H1 (cell line): ENCODE data around the gene NAGS. TPM values are rescaled to one million over a fixed set of nuclear protein-coding genes. Genes with fewer than 3 reads are reported as not detected.
"Not testable (repeated sequence)": the region's sequence is repeated elsewhere in the genome, so short reads cannot be mapped to it uniquely, and the experiment has no call there.

ENCODE experiments used
- CTCF ChIA-PET: fragments of 300-600 bp; sonication (Branson Sonifier 250); formaldehyde crosslinking; loops from one replicate; lab custom pipeline; 2021; ENCODE audit not compliant: partially characterized antibody; lab: Charles Lee
- POLR2A ChIA-PET: fragments of 300-600 bp; sonication (Branson Sonifier 250); formaldehyde crosslinking; loops from one replicate; lab custom pipeline; 2021; ENCODE audit warnings: inconsistent platforms; ENCODE audit not compliant: partially characterized antibody; lab: Charles Lee
- DNase-seq, 2 experiments: peaks; one replicate each; pipeline versions ENCODE4 v3.0.0 to v3.0.0-alpha.2; 2010 to 2022; ENCODE audit warnings: low spot score in 2 of 2, low read depth in 1 of 2, mixed read lengths in 1 of 2
- FAIRE-seq: peaks from 2 replicates; lab custom pipeline; 2011; peaks lifted over from hg19 to GRCh38; lab: Jason Lieb, UNC
- H2AFZ ChIP-seq: 2 replicates; pipeline ENCODE4 v1.8.1; 2012; ENCODE audit warnings: low read length, inconsistent platforms
- H2AK5ac ChIP-seq: 2 replicates; pipeline ENCODE4 v1.6.1; 2013; ENCODE audit warnings: low read depth, low read length
- H2BK120ac ChIP-seq: replicated peaks from 2 replicates; pipeline ENCODE3; 2013; ENCODE audit warnings: low read depth, low read length, inconsistent platforms
- H2BK12ac ChIP-seq: 2 replicates; pipeline ENCODE4 v1.6.1; 2013; ENCODE audit warnings: low read depth, low read length
- H2BK15ac ChIP-seq: 2 replicates; pipeline ENCODE4 v1.6.1; 2013; ENCODE audit warnings: low read length
- H2BK20ac ChIP-seq: 2 replicates; pipeline ENCODE4 v1.6.1; 2013; ENCODE audit warnings: low read length
- H2BK5ac ChIP-seq: 2 replicates; pipeline ENCODE4 v1.6.1; 2013; ENCODE audit warnings: low read depth, low read length
- H3K14ac ChIP-seq: 2 replicates; pipeline ENCODE4 v1.6.1; 2013; ENCODE audit warnings: inconsistent platforms; ENCODE audit not compliant: insufficient read length
- H3K18ac ChIP-seq: 2 replicates; pipeline ENCODE4 v1.6.1; 2013; ENCODE audit warnings: low read length; ENCODE audit errors: extremely low read depth
- H3K23ac ChIP-seq: 2 replicates; pipeline ENCODE4 v1.6.1; 2013; ENCODE audit warnings: inconsistent platforms; ENCODE audit not compliant: insufficient read length
- H3K23me2 ChIP-seq: 2 replicates; pipeline ENCODE4 v1.6.1; 2013; ENCODE audit warnings: low read depth, low read length
- H3K27ac ChIP-seq: 2 replicates; pipeline ENCODE4 v1.6.1; 2011; ENCODE audit warnings: low read depth, low read length, inconsistent platforms
- H3K27me3 ChIP-seq, 4 experiments: replicated peaks in 1 of 4; 1 replicate in 1 of 4; 2 replicates in 3 of 4; pipeline versions ENCODE4 v1.6.1 to v1.8.1; 2011 to 2013; ENCODE audit warnings: low read length in 3 of 4, mild to moderate bottlenecking in 3 of 4, inconsistent platforms in 2 of 4, mixed read lengths in 2 of 4, moderate library complexity in 1 of 4; ENCODE audit not compliant: control insufficient read depth in 3 of 4, insufficient read depth in 3 of 4; ENCODE audit errors: extremely low read depth in 1 of 4
- H3K36me3 ChIP-seq, 4 experiments: 2 replicates each; pipeline versions ENCODE4 v1.6.1 to v1.8.1; 2011 to 2013; ENCODE audit warnings: mild to moderate bottlenecking in 4 of 4, low read length in 3 of 4, moderate library complexity in 2 of 4, control low read depth in 1 of 4, inconsistent platforms in 1 of 4; ENCODE audit not compliant: insufficient read depth in 4 of 4, control insufficient read depth in 2 of 4
- H3K4ac ChIP-seq: replicated peaks from 2 replicates; pipeline ENCODE3; 2013; ENCODE audit warnings: low read length, low read depth, mixed read lengths, inconsistent platforms; ENCODE audit not compliant: insufficient read length
- H3K4me1 ChIP-seq, 4 experiments: replicated peaks in 1 of 4; 1 replicate in 1 of 4; 2 replicates in 3 of 4; pipeline versions ENCODE4 v1.6.1 to v1.8.1; 2011 to 2013; ENCODE audit warnings: low read length in 3 of 4, inconsistent platforms in 2 of 4, mixed read lengths in 1 of 4; ENCODE audit not compliant: insufficient read depth in 4 of 4, control insufficient read depth in 3 of 4
- H3K4me2 ChIP-seq, 2 experiments: 2 replicates each; pipeline versions ENCODE4 v1.6.1 to v1.8.1; 2011 to 2013; ENCODE audit warnings: low read depth in 2 of 2, low read length in 2 of 2, control low read depth in 1 of 2, inconsistent platforms in 1 of 2, mild to moderate bottlenecking in 1 of 2; ENCODE audit not compliant: insufficient read depth in 1 of 2
- H3K4me3 ChIP-seq, 4 experiments: fragments of 200-600, 300-600 bp in 1 of 4; sonication (generic), shearing (Covaris generic), sonication (Bioruptor Twin) in 1 of 4; 2 replicates each; pipeline versions ENCODE4 v1.5.1 to v1.8.1; 2011 to 2016; ENCODE audit warnings: low read length in 4 of 4, low read depth in 3 of 4, control low read depth in 2 of 4, inconsistent platforms in 2 of 4, mild to moderate bottlenecking in 2 of 4, mixed read lengths in 1 of 4, moderate library complexity in 1 of 4; ENCODE audit not compliant: insufficient read depth in 2 of 4; ENCODE audit errors: extremely low read depth in 1 of 4
- H3K56ac ChIP-seq: replicated peaks from 2 replicates; pipeline ENCODE3; 2013; ENCODE audit warnings: low read depth, mild to moderate bottlenecking, mixed read lengths, low read length, inconsistent platforms; ENCODE audit not compliant: insufficient read length
- H3K79me1 ChIP-seq: 2 replicates; pipeline ENCODE4 v1.6.1; 2013; ENCODE audit warnings: low read depth, low read length, control low read depth
- H3K79me2 ChIP-seq, 2 experiments: 2 replicates each; pipeline versions ENCODE4 v1.6.1 to v1.8.1; 2012 to 2013; ENCODE audit warnings: low read length in 2 of 2, mild to moderate bottlenecking in 2 of 2, inconsistent platforms in 1 of 2; ENCODE audit not compliant: insufficient read depth in 2 of 2, control insufficient read depth in 1 of 2
- H3K9ac ChIP-seq, 4 experiments: replicated peaks in 1 of 4; 1 replicate in 1 of 4; 2 replicates in 3 of 4; pipeline versions ENCODE4 v1.6.1 to v1.8.1; 2011 to 2013; ENCODE audit warnings: low read depth in 3 of 4, low read length in 3 of 4, control low read depth in 2 of 4, mild to moderate bottlenecking in 2 of 4, moderate library complexity in 2 of 4, inconsistent platforms in 1 of 4; ENCODE audit errors: extremely low read depth in 1 of 4
- H3K9me3 ChIP-seq, 2 experiments: 2 replicates each; pipeline versions ENCODE4 v1.6.1 to v1.8.1; 2012 to 2013; ENCODE audit warnings: mild to moderate bottlenecking in 2 of 2, moderate library complexity in 2 of 2, control low read depth in 1 of 2, inconsistent platforms in 1 of 2, low read depth in 1 of 2, low read length in 1 of 2, mixed read lengths in 1 of 2; ENCODE audit not compliant: insufficient read depth in 2 of 2
- H4K20me1 ChIP-seq, 2 experiments: replicated peaks in 1 of 2; 2 replicates each; pipeline versions ENCODE3 to v1.8.1; 2011 to 2013; ENCODE audit warnings: inconsistent platforms in 2 of 2, low read length in 2 of 2, mild to moderate bottlenecking in 1 of 2; ENCODE audit not compliant: insufficient read depth in 2 of 2, control insufficient read depth in 1 of 2
- H4K5ac ChIP-seq: 2 replicates; pipeline ENCODE4 v1.6.1; 2013; ENCODE audit warnings: low read length, low read depth, mixed read lengths, inconsistent platforms; ENCODE audit not compliant: insufficient read length
- H4K8ac ChIP-seq: 2 replicates; pipeline ENCODE4 v1.8.0; 2013; ENCODE audit warnings: mild to moderate bottlenecking, moderate library complexity, low read length, inconsistent platforms; ENCODE audit not compliant: insufficient read depth; ENCODE audit errors: extremely low read depth
- H4K91ac ChIP-seq: replicated peaks from 2 replicates; pipeline ENCODE3; 2013; ENCODE audit warnings: low read length, mixed read lengths, inconsistent platforms; ENCODE audit not compliant: insufficient read length
- WGBS, 2 experiments: shearing (Covaris generic) in 1 of 2; methylation state at CpG; one replicate each; pipeline versions ENCODE4 v1.1.6 to v1.1.7; 2013 to 2015; ENCODE audit warnings: low lambda C conversion rate in 2 of 2, mixed read lengths in 2 of 2, inconsistent platforms in 1 of 2, low coverage in 1 of 2, missing lambda C conversion rate in 1 of 2; ENCODE audit not compliant: insufficient replicate concordance in 2 of 2, insufficient coverage in 1 of 2, insufficient read length in 1 of 2; ENCODE audit errors: extremely low coverage in 1 of 2, missing lambda C conversion rate in 1 of 2; 5-methylcytosine and 5-hydroxymethylcytosine counted together
- polyA plus RNA-seq, 7 experiments: library from polyadenylated mRNA; depleted of rRNA in 3 of 7; stranded (reverse) in 5 of 7; unstranded in 2 of 7; fragments of >200 nt in 5 of 7; fragments of 200-250 nt in 2 of 7; gene quantifications; 1 replicate in 5 of 7; 2 replicates in 1 of 7; 4 replicates in 1 of 7; pipeline versions ENCODE4 v1.2.1 to v1.2.3, GENCODE V29; 2011 to 2013; ENCODE audit warnings: missing spikeins in 2 of 7, mixed read lengths in 2 of 7
- total RNA-seq: library from RNA; stranded (reverse); fragmentation: NEBNext Ultra II Directional; extraction: Animal tissue kit (Norgen Biotek cat#: 25700); gene quantifications from 2 replicates; pipeline ENCODE4 v1.2.1, GENCODE V29; 2021

The NAGS gene
- total and polyA plus RNA-seq, 2 of the 8 experiments (the other 6 are each of a cell fraction or from before 2014, with no cell fraction given), result 4.0 to 5.1 TPM

GRCh38 chr17:43972444-43973212 lies 31.8 kb upstream of the NAGS start:
- H2AFZ ChIP-seq, H3K56ac ChIP-seq, H3K18ac ChIP-seq, H2BK5ac ChIP-seq, POLR2A ChIA-PET, DNase-seq, H3K4me2 ChIP-seq, H3K14ac ChIP-seq, H2BK12ac ChIP-seq, H4K8ac ChIP-seq, H4K5ac ChIP-seq, H3K4ac ChIP-seq, H3K23ac ChIP-seq, H3K4me3 ChIP-seq, H2BK120ac ChIP-seq, H3K4me1 ChIP-seq, H3K23me2 ChIP-seq, H2AK5ac ChIP-seq, H2BK15ac ChIP-seq, H3K79me1 ChIP-seq, H3K36me3 ChIP-seq, H3K9ac ChIP-seq, H3K27ac ChIP-seq, H3K79me2 ChIP-seq, FAIRE-seq, H4K91ac ChIP-seq, H3K9me3 ChIP-seq, H2BK20ac ChIP-seq, H3K27me3 ChIP-seq, H4K20me1 ChIP-seq: not testable (repeated sequence)
- CTCF ChIA-PET, result interaction anchor here (0.6 to 3.0 kb wide), 8 partner anchors 10 to 567 kb away, joined by 3 to 12 read pairs (median 3); partner anchors contain the start of gene PYY
- WGBS, 2 experiments, result 91% methylated on average over 22 of the region's 22 CpGs; no CpG with 5 or more reads in 1 of the 2 experiments
